Measurements from ENCODE around the gene CARM1.
"Not testable (repeated sequence)": the region's sequence is repeated elsewhere in the genome, so short reads cannot be mapped to it uniquely, and the experiment has no call there.

The CARM1 gene

GRCh38 chr19:10848230-10848856, 23.0 kb upstream of the CARM1 start, which contains the start of gene C19orf38:
Gene C19orf38, plus strand, starts transcription at chr19:10848415. Its CDS starts 94 bp downstream, at chr19:10848509.
- no peak for DNase-seq

- no peak for DNase-seq
These were observed 20.7 kb upstream of the CARM1 start for GRCh38 chr19:10850631-10851030.

GRCh38 chr19:10852098-10852800, 19.1 kb upstream of the CARM1 start:
- no peak for DNase-seq

GRCh38 chr19:10852941-10853340, 18.4 kb upstream of the CARM1 start:
- DNase-seq: no peak

- DNase-seq: no peak
These were observed 16.8 kb upstream of the CARM1 start for GRCh38 chr19:10854350-10855089.

- DNase-seq: peak in 1 of 2 experiments; percentile 34
These were observed 15.4 kb upstream of the CARM1 start for GRCh38 chr19:10855879-10856522.

- DNase-seq: not testable (repeated sequence)
These were observed 14.5 kb upstream of the CARM1 start for GRCh38 chr19:10856899-10857298.

- peak in 1 of 2 experiments; percentile 9 for DNase-seq
These were observed 13.0 kb upstream of the CARM1 start for GRCh38 chr19:10858204-10858828.

GRCh38 chr19:10861103-10861651, 10.2 kb upstream of the CARM1 start:
- DNase-seq: peak in 1 of 2 experiments; percentile 16

GRCh38 chr19:10862561-10863106, 8.7 kb upstream of the CARM1 start:
- no peak for DNase-seq

GRCh38 chr19:10863107-10863717, 8.1 kb upstream of the CARM1 start:
- DNase-seq: no peak

- peak in 1 of 2 experiments; percentile 74 for DNase-seq
These were observed 6.8 kb upstream of the CARM1 start for GRCh38 chr19:10864538-10864899.

- no peak for DNase-seq
These were observed 4.9 kb upstream of the CARM1 start for GRCh38 chr19:10866495-10866894.

GRCh38 chr19:10868872-10869547, 2.3 kb upstream of the CARM1 start:
- no peak for DNase-seq

- not testable (repeated sequence) for DNase-seq
These were observed 1.5 kb upstream of the CARM1 start for GRCh38 chr19:10869872-10870311.

- no peak for DNase-seq
These were observed 825 bp upstream of the CARM1 start for GRCh38 chr19:10870501-10870954.

- peak in 1 of 2 experiments; percentile 59 for DNase-seq
These were observed 575 bp downstream of the CARM1 start for GRCh38 chr19:10871711-10872545.

- no peak for DNase-seq
These were observed 1.3 kb downstream of the CARM1 start for GRCh38 chr19:10872546-10873107.

GRCh38 chr19:10874024-10874423, 2.7 kb downstream of the CARM1 start:
- no peak for DNase-seq

Measured in NCI-H526 (cell line).